Measurements from ENCODE around the gene KRTAP12-2.

DNA sequence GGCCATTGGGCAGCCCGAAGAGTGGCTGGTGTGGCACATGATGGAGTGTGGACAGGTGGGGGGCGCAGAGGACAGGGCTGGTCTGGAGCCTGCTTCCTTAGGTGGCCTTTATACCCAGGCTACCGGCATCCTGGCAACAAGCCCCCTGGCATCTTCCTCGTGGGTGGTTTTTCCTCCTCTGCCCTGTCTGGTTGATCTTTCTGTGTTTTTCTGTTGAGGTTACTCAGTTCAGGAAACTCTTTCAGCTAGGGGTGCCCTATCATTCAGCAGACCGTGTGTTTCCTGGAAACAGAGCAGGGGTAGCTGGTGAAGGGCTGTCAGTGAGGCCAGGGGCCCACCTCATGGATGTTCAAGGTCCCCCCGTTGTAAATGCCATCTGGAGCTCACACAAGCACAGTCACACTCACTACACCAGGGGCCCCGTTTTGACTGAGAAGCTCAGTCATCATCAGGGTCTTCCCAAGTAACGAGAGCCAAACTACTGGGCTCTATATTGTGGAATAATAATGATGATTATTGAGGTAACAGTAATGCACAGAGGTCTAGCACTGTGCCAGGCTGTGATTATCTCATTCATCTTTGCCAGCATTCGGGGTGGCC, 12.1 kb downstream of the KRTAP12-2 start, which contains the start of gene KRTAP12-4:
- TF ChIP-seq, protein P1, sequence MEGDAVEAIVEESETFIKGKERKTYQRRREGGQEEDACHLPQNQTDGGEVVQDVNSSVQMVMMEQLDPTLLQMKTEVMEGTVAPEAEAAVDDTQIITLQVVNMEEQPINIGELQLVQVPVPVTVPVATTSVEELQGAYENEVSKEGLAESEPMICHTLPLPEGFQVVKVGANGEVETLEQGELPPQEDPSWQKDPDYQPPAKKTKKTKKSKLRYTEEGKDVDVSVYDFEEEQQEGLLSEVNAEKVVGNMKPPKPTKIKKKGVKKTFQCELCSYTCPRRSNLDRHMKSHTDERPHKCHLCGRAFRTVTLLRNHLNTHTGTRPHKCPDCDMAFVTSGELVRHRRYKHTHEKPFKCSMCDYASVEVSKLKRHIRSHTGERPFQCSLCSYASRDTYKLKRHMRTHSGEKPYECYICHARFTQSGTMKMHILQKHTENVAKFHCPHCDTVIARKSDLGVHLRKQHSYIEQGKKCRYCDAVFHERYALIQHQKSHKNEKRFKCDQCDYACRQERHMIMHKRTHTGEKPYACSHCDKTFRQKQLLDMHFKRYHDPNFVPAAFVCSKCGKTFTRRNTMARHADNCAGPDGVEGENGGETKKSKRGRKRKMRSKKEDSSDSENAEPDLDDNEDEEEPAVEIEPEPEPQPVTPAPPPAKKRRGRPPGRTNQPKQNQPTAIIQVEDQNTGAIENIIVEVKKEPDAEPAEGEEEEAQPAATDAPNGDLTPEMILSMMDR (IDR thresholded peaks at IDR 0.05 in 4 of 5, conservative IDR thresholded peaks at IDR 0.05 in 1 of 5), result no peak
- no peak for TF ChIP-seq POLR2A (IDR thresholded peaks at IDR 0.05)
